Ascending aorta (tissue), 2 donors: Measurements from ENCODE around the gene VPS26C. TPM values are rescaled to one million over a fixed set of nuclear protein-coding genes. Genes with fewer than 3 reads are reported as not detected.
A peak's percentile ranks its signal among the peaks of the same experiment; 100 is the strongest.

Source experiments
- DNase-seq, 2 donors: peaks; one replicate each; pipeline ENCODE4 v3.0.0-alpha.2; 2019; ENCODE audit warnings: low spot score in 2 of 2
- H3K27ac ChIP-seq, 2 donors: fragments of 200-600 bp; sonication (generic); one replicate each; pipeline ENCODE4 v1.5.1; 2016 to 2017; ENCODE audit warnings: mild to moderate bottlenecking in 1 of 2
- H3K27me3 ChIP-seq: fragments of 200-600 bp; sonication (generic); one replicate; pipeline ENCODE4 v1.5.1; 2017
- H3K36me3 ChIP-seq, 2 donors: fragments of 200-600 bp; sonication (generic); one replicate each; pipeline ENCODE4 v1.5.1; 2016
- H3K4me1 ChIP-seq, 2 donors: fragments of 200-600 bp; sonication (generic); one replicate each; pipeline ENCODE4 v1.5.1; 2016 to 2017; ENCODE audit warnings: mild to moderate bottlenecking in 1 of 2
- H3K4me3 ChIP-seq, 2 donors: fragments of 200-600 bp; sonication (generic); one replicate each; pipeline ENCODE4 v1.5.1; 2016 to 2017; ENCODE audit warnings: mild to moderate bottlenecking in 1 of 2
- H3K9me3 ChIP-seq, 2 donors: fragments of 200-600 bp; sonication (generic); one replicate each; pipeline ENCODE4 v1.5.1; 2016
- CTCF ChIP-seq, 3 experiments: fragments of 200-600 bp in 2 of 3; fragments of 450-650 bp in 1 of 3; sonication (generic) in 2 of 3; IDR thresholded peaks; one replicate each; pipeline ENCODE4 v1.5.1; 2016 to 2019; ENCODE audit warnings: antibody characterized with exemption in 3 of 3, mild to moderate bottlenecking in 1 of 3, moderate library complexity in 1 of 3
- intact Hi-C: fragments of 100-400 bp; cut with DNase I; formaldehyde crosslinking; loops from one replicate; pipeline ENCODE4 v1.15.1; 2023
- total RNA-seq: library from RNA; depleted of rRNA; stranded (reverse); fragments of >200 nt; gene quantifications from one replicate; pipeline ENCODE4 v1.1.0, GENCODE V29; 2016

VPS26C gene
- total RNA-seq, 1 donor from 2014 or later: 137 TPM

GRCh38 chr21:37220981-37221664 lies 46.0 kb downstream of the VPS26C start:
- H3K27me3 ChIP-seq: no peaks in the 10 kb centered on the region
- intact Hi-C loops: loop anchor here (1.0 to 5.0 kb wide), 3 partner anchors 46 to 149 kb away; partner anchors contain the start of genes DYRK1A, PIGP, TTC3 and VPS26C
- H3K9me3 ChIP-seq: no peaks in the 10 kb centered on the region
- H3K27ac ChIP-seq: peak overlapping the region; percentile 55 to 72
- peak; percentile 88 to 97 for DNase-seq
- peaks cover 0 to 6% of the 10 kb centered on the region in 2 donors for H3K4me1 ChIP-seq
- peak overlapping the region; percentile 54 to 68 for H3K4me3 ChIP-seq
- TF ChIP-seq CTCF (IDR thresholded peaks at IDR 0.05): peak in 2 of 3 experiments; percentile 29 to 53
- peaks cover 24 to 29% of the 10 kb centered on the region in 2 donors for H3K36me3 ChIP-seq

GRCh38 chr21:37220433-37220980 lies 46.6 kb downstream of the VPS26C start:
- peaks cover 19 to 23% of the 10 kb centered on the region in 2 donors for H3K36me3 ChIP-seq
- intact Hi-C loops: loop anchor here (5.0 kb wide), 1 partner anchor 148 kb away; the partner anchor contains the start of genes PIGP and TTC3

GRCh38 chr21:37219761-37220432 lies 47.2 kb downstream of the VPS26C start:
- H3K4me3 ChIP-seq: peak overlapping the region; percentile 54 to 68
- no peaks in the 10 kb centered on the region for H3K9me3 ChIP-seq
- peaks cover 0 to 6% of the 10 kb centered on the region in 2 donors for H3K4me1 ChIP-seq
- no peak for DNase-seq
- H3K27me3 ChIP-seq: no peaks in the 10 kb centered on the region
- intact Hi-C loops: loop anchor here (5.0 kb wide), 1 partner anchor 148 kb away; the partner anchor contains the start of genes PIGP and TTC3
- peaks cover 13 to 16% of the 10 kb centered on the region in 2 donors for H3K36me3 ChIP-seq
- peak overlapping the region in 1 of 2 donors; percentile 55 for H3K27ac ChIP-seq
- no peak for TF ChIP-seq CTCF (IDR thresholded peaks at IDR 0.05)

More at GRCh38 chr21:37220433-37220980, 46.6 kb downstream of the VPS26C start:
- peak overlapping the region; percentile 54 to 68 for H3K4me3 ChIP-seq
- peaks cover 0 to 6% of the 10 kb centered on the region in 2 donors for H3K4me1 ChIP-seq
- no peaks in the 10 kb centered on the region for H3K27me3 ChIP-seq
- peak in 1 of 3 experiments; percentile 23 for TF ChIP-seq CTCF (IDR thresholded peaks at IDR 0.05)
- no peaks in the 10 kb centered on the region for H3K9me3 ChIP-seq
- peak overlapping the region; percentile 55 to 72 for H3K27ac ChIP-seq
- peak in 1 of 2 donors; percentile 67 for DNase-seq

GRCh38 chr21:37214952-37215351 lies 52.2 kb downstream of the VPS26C start:
- Histone ChIP-seq H3K4me1 (peaks cover 0 to under 1% of the 10 kb centered on the region in 2 donors), H3K9me3 (no peaks in the 10 kb centered on the region), H3K36me3 (no peaks in the 10 kb centered on the region), H3K27ac (no peak overlapping the region), H3K4me3 (no peak overlapping the region), H3K27me3 (no peaks in the 10 kb centered on the region)
- TF ChIP-seq CTCF (IDR thresholded peaks at IDR 0.05): no peak
- peak in 1 of 2 donors; percentile 8 for DNase-seq
- intact Hi-C loops: no loop called here

- TF ChIP-seq CTCF (IDR thresholded peaks at IDR 0.05): no peak
- H3K27ac ChIP-seq: no peak overlapping the region
- intact Hi-C loops: no loop called here
- no peaks in the 10 kb centered on the region for H3K9me3 ChIP-seq
- H3K4me3 ChIP-seq: no peak overlapping the region
- no peaks in the 10 kb centered on the region for H3K36me3 ChIP-seq
- no peak for DNase-seq
- H3K27me3 ChIP-seq: no peaks in the 10 kb centered on the region
- H3K4me1 ChIP-seq: peaks cover 4 to 21% of the 10 kb centered on the region in 2 donors
These were observed 56.3 kb downstream of the VPS26C start for GRCh38 chr21:37210799-37211198.
